IPS DF 6.9 (cell line): Measurements from ENCODE around the gene WSB1.
"Not testable (repeated sequence)": the region's sequence is repeated elsewhere in the genome, so short reads cannot be mapped to it uniquely, and the experiment has no call there.

Source experiments
- DNase-seq: peaks from one replicate; pipeline ENCODE4 v3.0.0-alpha.2; 2013; ENCODE audit warnings: low read depth, low spot score
- H3K27ac ChIP-seq: one replicate; pipeline ENCODE4 v1.5.1; 2013; ENCODE audit warnings: low read length, control low read depth
- H3K27me3 ChIP-seq: 2 replicates; pipeline ENCODE4 v1.6.1; 2013; ENCODE audit warnings: mild to moderate bottlenecking, low read length; ENCODE audit not compliant: control insufficient read depth, insufficient read depth
- H3K36me3 ChIP-seq: 2 replicates; pipeline ENCODE4 v1.6.1; 2013; ENCODE audit warnings: low read length; ENCODE audit not compliant: control insufficient read depth, insufficient read depth
- H3K4me1 ChIP-seq: 2 replicates; pipeline ENCODE4 v1.6.1; 2013; ENCODE audit warnings: low read length; ENCODE audit not compliant: control insufficient read depth, insufficient read depth
- H3K4me3 ChIP-seq: 2 replicates; pipeline ENCODE4 v1.5.1; 2013; ENCODE audit warnings: mild to moderate bottlenecking, low read length
- H3K9me3 ChIP-seq: 2 replicates; pipeline ENCODE4 v1.6.1; 2013; ENCODE audit warnings: low read length, inconsistent platforms; ENCODE audit not compliant: control insufficient read depth, insufficient read depth
- WGBS: extraction: QIAGEN DNeasy Blood & Tissue Kit; methylation state at CpG from one replicate; pipeline ENCODE4 v1.1.7; 2013; ENCODE audit warnings: mixed read lengths, missing lambda C conversion rate; ENCODE audit not compliant: insufficient read length, insufficient coverage; 5-methylcytosine and 5-hydroxymethylcytosine counted together

Gene WSB1, protein sequence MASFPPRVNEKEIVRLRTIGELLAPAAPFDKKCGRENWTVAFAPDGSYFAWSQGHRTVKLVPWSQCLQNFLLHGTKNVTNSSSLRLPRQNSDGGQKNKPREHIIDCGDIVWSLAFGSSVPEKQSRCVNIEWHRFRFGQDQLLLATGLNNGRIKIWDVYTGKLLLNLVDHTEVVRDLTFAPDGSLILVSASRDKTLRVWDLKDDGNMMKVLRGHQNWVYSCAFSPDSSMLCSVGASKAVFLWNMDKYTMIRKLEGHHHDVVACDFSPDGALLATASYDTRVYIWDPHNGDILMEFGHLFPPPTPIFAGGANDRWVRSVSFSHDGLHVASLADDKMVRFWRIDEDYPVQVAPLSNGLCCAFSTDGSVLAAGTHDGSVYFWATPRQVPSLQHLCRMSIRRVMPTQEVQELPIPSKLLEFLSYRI

DNA sequence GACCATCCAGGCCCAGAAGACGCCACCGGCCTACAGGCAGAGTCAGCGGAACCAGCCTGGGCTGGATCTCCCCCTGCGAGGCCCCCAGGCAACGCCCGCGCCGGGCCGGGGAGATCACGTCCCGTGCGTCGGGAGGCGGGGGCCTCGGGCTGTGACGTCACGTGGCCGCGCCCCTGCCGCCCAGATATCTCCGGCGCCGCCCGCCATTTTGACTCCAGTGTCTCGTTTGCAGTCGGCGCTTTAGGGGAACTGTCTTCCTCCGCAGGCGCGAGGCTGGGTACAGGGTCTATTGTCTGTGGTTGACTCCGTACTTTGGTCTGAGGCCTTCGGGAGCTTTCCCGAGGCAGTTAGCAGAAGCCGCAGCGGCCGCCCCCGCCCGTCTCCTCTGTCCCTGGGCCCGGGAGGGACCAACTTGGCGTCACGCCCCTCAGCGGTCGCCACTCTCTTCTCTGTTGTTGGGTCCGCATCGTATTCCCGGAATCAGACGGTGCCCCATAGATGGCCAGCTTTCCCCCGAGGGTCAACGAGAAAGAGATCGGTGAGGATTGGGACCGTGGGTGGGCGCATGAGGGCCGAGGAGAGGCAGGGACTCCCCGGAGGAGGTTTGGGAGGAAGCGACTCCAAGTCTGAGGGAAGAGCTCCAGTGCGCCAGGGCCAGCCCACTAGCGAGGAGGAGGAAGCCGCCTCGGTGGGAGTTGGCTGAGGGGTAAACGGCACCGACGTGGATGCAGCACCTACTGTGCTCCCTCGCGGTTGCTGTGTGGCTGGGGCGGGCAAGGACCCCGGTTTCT lies at the start of gene WSB1:
Gene WSB1, plus strand, starts transcription at position 217 of the 791 bp plus-strand sequence. Its CDS starts 282 bp downstream, at position 499.
- no peaks in the 10 kb centered on the region for H3K9me3 ChIP-seq
- DNase-seq = no peak
- no peaks in the 10 kb centered on the region for H3K36me3 ChIP-seq
- H3K27ac ChIP-seq = no peak within 1 kb of the TSS
- WGBS = no CpG with 5 or more reads among the region's 66 CpGs
- H3K4me1 ChIP-seq = peaks cover 3% of the 10 kb centered on the region; the same call in 1 of the 2 replicates
- no peaks in the 10 kb centered on the region for H3K27me3 ChIP-seq
- peak within 1 kb of the TSS; percentile 94 for H3K4me3 ChIP-seq

DNA sequence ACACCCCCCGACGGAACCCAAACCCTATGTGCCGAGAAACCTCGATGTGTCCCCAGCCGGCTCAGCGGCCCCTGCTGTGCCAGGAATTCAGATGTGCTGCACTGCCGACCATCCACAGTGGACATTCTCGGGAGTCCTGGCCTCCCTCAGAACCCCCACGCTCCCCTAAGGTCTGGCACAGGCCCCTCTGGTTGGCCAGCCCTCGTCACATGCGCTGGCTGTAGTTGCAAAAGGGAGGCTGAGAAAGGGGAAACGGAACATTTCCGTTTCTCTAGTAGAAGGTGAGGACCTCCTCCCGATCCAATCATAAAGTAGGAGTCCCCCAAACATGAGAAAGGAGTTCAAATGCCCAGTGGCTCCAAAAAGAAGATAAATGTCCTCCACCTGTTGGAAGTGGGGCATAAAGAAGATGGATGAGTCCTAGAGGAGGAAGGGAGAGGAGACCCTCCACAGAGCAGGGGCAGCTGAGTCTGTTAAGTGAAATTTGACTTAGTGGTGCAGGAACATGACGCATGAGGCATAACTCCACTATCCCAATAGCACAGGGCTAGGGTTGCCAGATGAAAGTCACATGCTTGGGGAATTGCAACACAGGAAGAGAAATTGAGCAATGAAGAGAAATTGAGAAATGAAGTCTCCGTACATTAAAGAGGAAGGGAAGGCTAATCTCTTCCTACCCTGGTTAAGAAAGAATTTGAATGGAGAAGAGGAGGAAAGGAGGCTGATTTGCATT lies 49.3 kb upstream of the WSB1 start:
- DNase-seq = no peak
- Histone ChIP-seq H3K27ac (no peak overlapping the region), H3K9me3 (peaks cover 1% of the 10 kb centered on the region; the same call in 1 of the 2 replicates), H3K4me3 (no peak overlapping the region), H3K27me3 (no peaks in the 10 kb centered on the region), H3K4me1 (peaks cover 1% of the 10 kb centered on the region), H3K36me3 (no peaks in the 10 kb centered on the region)
- no CpG with 5 or more reads among the region's 16 CpGs for WGBS

DNA sequence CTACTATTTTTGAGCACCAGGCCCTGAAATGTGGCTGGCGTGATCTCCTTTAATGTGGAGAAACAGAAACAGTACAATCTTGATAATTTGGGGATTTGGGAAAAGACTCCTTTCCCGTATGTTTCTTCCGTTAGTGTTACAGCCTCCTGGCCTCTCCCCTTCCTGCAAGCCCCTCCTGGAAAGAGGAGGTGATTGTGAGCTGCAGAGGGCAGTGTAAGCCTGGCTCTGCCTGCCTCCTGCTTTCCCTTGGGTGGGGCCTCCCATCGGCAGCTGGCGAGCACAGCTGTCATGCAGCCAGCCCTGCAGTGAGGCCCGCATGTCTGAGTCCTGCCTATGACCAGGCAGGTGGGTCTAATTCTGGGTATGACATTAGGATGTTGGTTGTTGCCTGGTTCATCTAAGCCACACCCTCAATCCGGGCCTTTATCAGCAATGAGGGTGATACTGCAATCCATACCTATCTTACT lies 48.7 kb upstream of the WSB1 start:
- Histone ChIP-seq H3K4me1 (peaks cover 1% of the 10 kb centered on the region), H3K4me3 (no peak overlapping the region), H3K36me3 (no peaks in the 10 kb centered on the region), H3K27me3 (no peaks in the 10 kb centered on the region), H3K27ac (no peak overlapping the region), H3K9me3 (peaks cover 1% of the 10 kb centered on the region; the same call in 1 of the 2 replicates)
- DNase-seq = peak; percentile 66
- WGBS = no CpG with 5 or more reads among the region's 7 CpGs

DNA sequence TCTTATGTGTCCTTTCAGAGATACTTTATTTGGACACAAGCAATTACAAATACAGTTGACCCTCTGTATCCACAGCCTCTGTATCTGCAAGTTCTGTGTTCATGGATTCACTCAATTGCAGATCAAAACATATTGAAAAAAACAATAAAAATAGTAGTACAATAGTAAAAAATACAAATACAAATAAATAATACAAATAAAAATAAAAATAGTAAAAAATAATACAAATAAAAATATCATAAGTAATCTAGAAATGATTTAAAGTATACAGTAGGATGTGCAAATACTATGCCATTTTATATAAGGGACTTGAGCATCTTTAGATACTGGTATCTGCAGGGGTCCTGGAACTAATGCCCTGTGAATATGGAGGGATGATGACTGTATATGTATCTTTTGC lies 47.4 kb upstream of the WSB1 start:
- no peaks in the 10 kb centered on the region for H3K27me3 ChIP-seq
- H3K4me1 ChIP-seq = peaks cover 1% of the 10 kb centered on the region
- H3K4me3 ChIP-seq = no peak overlapping the region

DNA sequence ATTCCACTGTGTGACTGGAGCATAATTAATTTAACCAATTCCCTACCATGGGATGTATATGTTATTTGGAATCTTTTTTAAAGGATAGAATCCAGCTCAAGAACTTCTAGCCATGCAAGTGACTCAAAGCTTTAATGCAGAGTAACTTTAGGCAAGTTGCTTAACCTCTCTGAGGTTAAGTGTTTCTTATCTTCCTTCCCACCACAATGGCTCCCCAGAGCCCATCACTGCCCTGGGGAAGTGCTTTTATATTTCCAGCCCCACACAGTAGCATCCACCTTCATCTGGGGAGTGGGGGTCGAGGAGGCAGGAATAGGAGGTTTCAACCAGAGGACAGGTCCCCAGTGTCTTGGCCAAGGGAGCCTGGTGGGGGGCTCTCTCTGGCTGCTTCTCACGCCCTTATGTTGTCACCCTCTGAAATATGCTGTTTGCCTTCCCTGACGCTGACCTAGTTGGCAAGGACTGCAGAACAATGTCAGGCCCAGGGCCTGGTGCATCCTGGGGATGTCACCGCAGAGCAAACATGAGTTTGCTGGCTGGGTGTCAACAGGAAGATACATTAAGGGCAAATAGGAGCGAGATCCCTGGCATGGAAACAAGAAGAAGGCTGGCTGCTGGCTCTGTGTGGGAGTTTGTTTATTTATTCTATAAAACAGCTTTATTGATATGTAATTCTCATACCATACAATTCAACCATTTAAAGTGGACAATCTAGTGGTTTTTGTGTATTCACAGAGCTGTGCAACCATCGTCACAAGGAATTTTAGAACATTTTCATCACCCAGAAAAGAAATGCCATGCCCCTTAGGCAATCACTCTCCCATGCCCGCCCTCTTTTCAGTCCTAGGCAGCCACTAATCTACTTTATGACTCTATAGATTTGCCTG lies 46.6 kb upstream of the WSB1 start:
- WGBS = no CpG with 5 or more reads among the region's 7 CpGs
- no peak overlapping the region for H3K4me3 ChIP-seq
- H3K36me3 ChIP-seq = no peaks in the 10 kb centered on the region
- no peaks in the 10 kb centered on the region for H3K27me3 ChIP-seq
- peaks cover 1% of the 10 kb centered on the region; the same call in 1 of the 2 replicates for H3K9me3 ChIP-seq
- no peak for DNase-seq
- peaks cover 1% of the 10 kb centered on the region for H3K4me1 ChIP-seq
- H3K27ac ChIP-seq = no peak overlapping the region

More for the DNA sequence above, 47.4 kb upstream of the WSB1 start:
- peaks cover 1% of the 10 kb centered on the region; the same call in 1 of the 2 replicates for H3K9me3 ChIP-seq
- H3K36me3 ChIP-seq = no peaks in the 10 kb centered on the region
- DNase-seq = no peak
- H3K27ac ChIP-seq = no peak overlapping the region

DNA sequence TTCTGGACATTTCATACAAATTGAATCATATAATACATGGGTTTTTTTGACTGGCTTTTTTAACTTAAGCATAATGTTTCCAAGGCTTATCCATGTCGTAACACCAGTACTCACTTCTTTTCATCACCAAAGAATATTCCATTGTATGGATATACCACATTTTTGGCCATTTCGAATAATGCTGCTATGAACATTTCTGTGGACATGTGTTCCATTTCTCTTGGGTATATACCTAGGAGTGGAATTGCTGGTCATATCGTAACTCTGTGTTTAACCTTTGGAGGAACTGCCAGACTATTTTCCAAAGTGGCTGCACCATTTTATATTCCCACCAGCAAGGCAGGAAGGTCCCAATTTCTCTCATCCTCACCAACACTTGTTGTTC lies 46.0 kb upstream of the WSB1 start:
- WGBS = no CpG with 5 or more reads among the region's 3 CpGs
- H3K27ac ChIP-seq = no peak overlapping the region

DNA sequence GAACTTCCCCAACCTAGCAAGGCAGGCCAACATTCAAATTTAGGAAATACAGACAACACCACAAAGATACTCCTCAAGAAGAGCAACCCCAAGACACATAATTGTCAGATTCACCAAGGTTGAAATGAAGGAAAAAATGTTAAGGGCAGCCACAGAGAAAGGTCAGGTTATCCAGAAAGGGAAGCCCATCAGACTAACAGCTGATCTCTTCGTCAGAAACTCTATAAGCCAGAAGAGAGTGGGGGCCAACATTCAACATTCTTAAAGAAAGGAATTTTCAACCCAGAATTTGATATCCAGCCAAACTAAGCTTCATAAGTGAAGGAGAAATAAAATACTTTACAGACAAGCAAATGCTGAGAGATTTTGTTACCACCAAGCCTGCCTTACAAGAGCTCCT lies 43.1 kb upstream of the WSB1 start:
- not testable (repeated sequence) for H3K4me1 ChIP-seq, H3K27ac ChIP-seq, H3K4me3 ChIP-seq, H3K9me3 ChIP-seq, H3K36me3 ChIP-seq, H3K27me3 ChIP-seq, DNase-seq
- WGBS = no CpG with 5 or more reads among the region's 1 CpG

More for the DNA sequence above, 46.0 kb upstream of the WSB1 start:
- Histone ChIP-seq H3K27me3 (no peaks in the 10 kb centered on the region), H3K4me1 (peaks cover 1% of the 10 kb centered on the region), H3K36me3 (no peaks in the 10 kb centered on the region), H3K4me3 (no peak overlapping the region), H3K9me3 (peaks cover 1% of the 10 kb centered on the region; the same call in 1 of the 2 replicates)
- DNase-seq = no peak

DNA sequence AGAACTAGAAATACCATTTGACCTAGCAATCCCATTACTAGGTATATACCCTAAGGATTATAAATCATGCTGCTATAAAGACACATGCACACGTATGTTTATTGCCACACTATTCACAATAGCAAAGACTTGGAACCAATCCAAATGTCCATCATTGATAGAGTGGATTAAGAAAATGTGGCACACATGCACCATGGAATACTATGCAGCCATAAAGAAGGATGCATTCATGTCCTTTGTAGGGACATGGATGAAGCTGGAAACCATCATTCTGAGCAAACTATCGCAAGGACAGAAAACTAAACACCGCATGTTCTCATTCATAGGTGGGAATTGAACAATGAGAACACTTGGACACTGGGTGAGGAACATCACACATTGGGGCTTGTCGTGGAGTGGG lies 39.1 kb upstream of the WSB1 start:
- H3K4me1 ChIP-seq, H3K27me3 ChIP-seq, H3K36me3 ChIP-seq, H3K27ac ChIP-seq, H3K4me3 ChIP-seq, H3K9me3 ChIP-seq, DNase-seq: not testable (repeated sequence)
- WGBS = no CpG with 5 or more reads among the region's 4 CpGs

DNA sequence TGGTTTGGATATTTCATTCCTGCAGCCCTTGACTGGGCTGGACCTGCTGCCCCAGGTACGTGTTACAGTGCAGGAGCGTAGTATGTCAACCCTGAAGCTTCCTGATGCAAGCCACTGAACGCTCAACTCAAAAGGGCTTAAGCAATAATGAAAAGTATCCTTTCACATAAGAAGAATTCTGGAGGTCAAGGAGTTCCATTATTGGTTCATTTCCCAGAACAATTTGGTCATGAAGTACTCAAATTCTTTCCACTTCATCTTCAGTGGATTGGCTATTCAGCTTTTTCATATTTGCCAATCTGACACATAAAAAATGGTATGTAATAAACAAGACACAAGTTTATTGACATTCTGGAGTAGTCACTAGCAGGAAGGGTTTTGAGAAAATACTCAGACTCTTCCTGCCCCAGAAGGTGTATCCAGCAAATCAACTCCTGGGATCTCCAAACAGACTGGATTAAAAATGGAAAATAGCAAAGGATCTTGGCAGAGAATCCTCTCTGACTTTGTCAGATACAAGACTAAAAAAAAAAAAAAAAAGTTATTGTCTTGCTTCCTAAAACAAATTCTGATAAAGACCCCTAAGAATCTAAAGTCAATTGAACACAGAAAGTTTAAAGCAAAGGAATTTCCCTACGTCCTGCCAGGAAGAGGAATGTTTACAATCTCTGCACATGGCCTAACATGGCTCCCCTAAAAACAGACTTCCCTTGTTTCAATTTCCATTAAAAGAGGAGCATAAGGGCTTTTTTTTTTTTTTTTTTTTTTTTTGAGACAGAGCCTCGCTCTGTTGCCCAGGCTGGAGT lies 37.5 kb upstream of the WSB1 start:
- WGBS = no CpG with 5 or more reads among the region's 5 CpGs
- Histone ChIP-seq H3K4me3 (no peak overlapping the region), H3K36me3 (no peaks in the 10 kb centered on the region), H3K27me3 (no peaks in the 10 kb centered on the region), H3K4me1 (no peaks in the 10 kb centered on the region), H3K27ac (no peak overlapping the region), H3K9me3 (no peaks in the 10 kb centered on the region)
- no peak for DNase-seq
